PC-9 (cell line): ENCODE data around the gene SPACDR.

ENCODE experiments used
- CTCF ChIP-seq: fragments of 200-600 bp; sonication (generic); conservative IDR thresholded peaks from 2 replicates; pipeline ENCODE4 v1.6.1; 2017; ENCODE audit warnings: mixed run types, antibody characterized with exemption, mild to moderate bottlenecking, moderate library complexity
- EZH2 ChIP-seq: fragments of 200-600 bp; sonication (generic); IDR thresholded peaks from 2 replicates; pipeline ENCODE4 v1.8.0; 2017; ENCODE audit warnings: antibody characterized with exemption, low read depth

GRCh38 chr7:100430493-100431285 lies 33.4 kb downstream of the SPACDR start:
- TF ChIP-seq CTCF (no peak), EZH2 (no peak)
